ENCODE results near the gene NFIB.

DNA sequence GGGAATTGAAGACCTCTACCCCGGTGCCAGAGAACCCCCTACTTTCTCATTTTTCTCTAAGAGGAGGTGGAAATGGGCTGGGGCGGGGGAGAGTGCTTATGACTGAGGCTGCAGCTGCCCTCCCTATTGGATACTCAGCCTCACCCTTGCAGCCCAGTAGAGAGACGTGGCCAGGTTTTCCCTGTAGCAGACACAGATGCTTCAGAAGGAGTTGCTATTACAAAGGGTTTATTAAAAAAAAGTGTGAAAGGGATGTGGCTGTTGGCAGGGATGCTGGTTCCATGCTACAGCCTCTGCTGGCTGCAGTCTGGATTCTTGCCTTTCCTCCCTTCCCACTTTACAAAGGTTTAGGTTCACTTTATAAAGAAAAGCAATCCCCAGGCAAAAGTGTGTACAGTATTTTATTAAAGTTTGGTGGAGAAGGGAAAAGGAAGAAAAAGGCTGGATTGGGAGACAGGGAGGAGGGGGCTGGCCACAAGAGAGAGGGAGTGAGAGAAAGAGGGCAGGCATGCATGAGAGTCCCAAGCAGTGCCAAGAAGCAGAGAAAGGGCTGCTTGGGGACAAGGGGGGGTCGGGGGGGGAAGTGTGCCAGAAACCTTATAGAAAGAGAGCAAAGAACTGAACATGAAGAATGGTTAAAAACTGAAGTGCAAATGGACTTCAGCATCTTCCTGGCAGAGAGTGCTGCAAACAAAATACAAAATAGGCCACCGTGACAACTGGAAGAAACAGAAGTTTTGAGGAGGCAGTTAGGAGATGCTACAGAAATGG is 29.5 kb upstream of the NFIB start:
- TF ChIP-seq, protein P1, sequence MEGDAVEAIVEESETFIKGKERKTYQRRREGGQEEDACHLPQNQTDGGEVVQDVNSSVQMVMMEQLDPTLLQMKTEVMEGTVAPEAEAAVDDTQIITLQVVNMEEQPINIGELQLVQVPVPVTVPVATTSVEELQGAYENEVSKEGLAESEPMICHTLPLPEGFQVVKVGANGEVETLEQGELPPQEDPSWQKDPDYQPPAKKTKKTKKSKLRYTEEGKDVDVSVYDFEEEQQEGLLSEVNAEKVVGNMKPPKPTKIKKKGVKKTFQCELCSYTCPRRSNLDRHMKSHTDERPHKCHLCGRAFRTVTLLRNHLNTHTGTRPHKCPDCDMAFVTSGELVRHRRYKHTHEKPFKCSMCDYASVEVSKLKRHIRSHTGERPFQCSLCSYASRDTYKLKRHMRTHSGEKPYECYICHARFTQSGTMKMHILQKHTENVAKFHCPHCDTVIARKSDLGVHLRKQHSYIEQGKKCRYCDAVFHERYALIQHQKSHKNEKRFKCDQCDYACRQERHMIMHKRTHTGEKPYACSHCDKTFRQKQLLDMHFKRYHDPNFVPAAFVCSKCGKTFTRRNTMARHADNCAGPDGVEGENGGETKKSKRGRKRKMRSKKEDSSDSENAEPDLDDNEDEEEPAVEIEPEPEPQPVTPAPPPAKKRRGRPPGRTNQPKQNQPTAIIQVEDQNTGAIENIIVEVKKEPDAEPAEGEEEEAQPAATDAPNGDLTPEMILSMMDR (conservative IDR thresholded peaks at IDR 0.05; ENCODE audit: low read depth, low read length), result no peak
- no peak for TF ChIP-seq CHD1 (IDR thresholded peaks at IDR 0.05; ENCODE audit: low read depth, low read length)
- TF ChIP-seq SMC3 (IDR thresholded peaks at IDR 0.05; ENCODE audit: low read depth, low read length), result no peak
- TF ChIP-seq POLR2A (IDR thresholded peaks at IDR 0.05; ENCODE audit: low read depth, low read length), result no peak
- no peak for TF ChIP-seq RCOR1 (IDR thresholded peaks at IDR 0.05; ENCODE audit: insufficient replicate concordance, low read length)
- TF ChIP-seq NFE2L2 (IDR thresholded peaks at IDR 0.05; ENCODE audit: low read depth, low read length), result no peak
- no peak for TF ChIP-seq RAD21 (IDR thresholded peaks at IDR 0.05; ENCODE audit: low read length)
- TF ChIP-seq, protein P2, sequence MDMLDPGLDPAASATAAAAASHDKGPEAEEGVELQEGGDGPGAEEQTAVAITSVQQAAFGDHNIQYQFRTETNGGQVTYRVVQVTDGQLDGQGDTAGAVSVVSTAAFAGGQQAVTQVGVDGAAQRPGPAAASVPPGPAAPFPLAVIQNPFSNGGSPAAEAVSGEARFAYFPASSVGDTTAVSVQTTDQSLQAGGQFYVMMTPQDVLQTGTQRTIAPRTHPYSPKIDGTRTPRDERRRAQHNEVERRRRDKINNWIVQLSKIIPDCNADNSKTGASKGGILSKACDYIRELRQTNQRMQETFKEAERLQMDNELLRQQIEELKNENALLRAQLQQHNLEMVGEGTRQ (IDR thresholded peaks at IDR 0.05; ENCODE audit: low read depth, low read length), result no peak
- no peak for TF ChIP-seq RFX5 (IDR thresholded peaks at IDR 0.05; ENCODE audit: low read depth, low read length)
